Rectal smooth muscle tissue (tissue), 1 donor: ENCODE data around the gene DCAF4.

Experiments used
- H3K27ac ChIP-seq: one replicate; pipeline ENCODE4 v1.7.0; 2013; ENCODE audit warnings: low read depth, low read length, inconsistent platforms
- H3K27me3 ChIP-seq: one replicate; pipeline ENCODE4 v1.7.0; 2013; ENCODE audit warnings: low read length; ENCODE audit not compliant: control insufficient read depth, insufficient read depth
- H3K36me3 ChIP-seq: one replicate; pipeline ENCODE4 v1.7.0; 2013; ENCODE audit warnings: low read length; ENCODE audit not compliant: control insufficient read depth, insufficient read depth
- H3K4me1 ChIP-seq: one replicate; pipeline ENCODE4 v1.7.0; 2013; ENCODE audit warnings: low read length; ENCODE audit not compliant: control insufficient read depth, insufficient read depth
- H3K4me3 ChIP-seq: one replicate; pipeline ENCODE4 v1.7.0; 2013; ENCODE audit warnings: low read length
- H3K9ac ChIP-seq: one replicate; pipeline ENCODE4 v1.7.0; 2013; ENCODE audit warnings: low read length

Gene DCAF4

DNA sequence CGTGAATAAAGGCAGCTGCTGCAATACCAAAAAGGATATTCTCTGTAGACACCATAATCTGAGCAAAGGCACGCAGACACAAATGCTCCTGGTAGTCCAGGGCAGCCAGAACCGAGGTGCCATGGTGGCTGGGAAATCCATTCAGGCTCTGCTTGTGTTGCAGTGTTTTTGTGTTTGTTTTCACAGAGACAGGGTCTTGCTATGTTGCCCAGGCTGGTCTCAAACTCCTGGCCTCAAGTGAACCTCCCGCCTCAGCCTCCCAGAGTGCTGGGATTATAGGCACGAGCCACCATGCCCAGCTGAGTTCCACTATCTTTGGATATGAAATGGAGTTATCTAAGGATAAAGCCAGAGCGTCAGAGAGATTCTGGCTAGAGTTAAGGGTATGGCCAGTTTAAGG, 39.8 kb downstream of the DCAF4 start:
- no peak overlapping the region for H3K4me3 ChIP-seq
- peaks cover 15% of the 10 kb centered on the region for H3K36me3 ChIP-seq
- H3K4me1 ChIP-seq: no peaks in the 10 kb centered on the region
- no peak overlapping the region for H3K27ac ChIP-seq
- no peaks in the 10 kb centered on the region for H3K27me3 ChIP-seq
- H3K9ac ChIP-seq: peak overlapping the region; percentile 49

DNA sequence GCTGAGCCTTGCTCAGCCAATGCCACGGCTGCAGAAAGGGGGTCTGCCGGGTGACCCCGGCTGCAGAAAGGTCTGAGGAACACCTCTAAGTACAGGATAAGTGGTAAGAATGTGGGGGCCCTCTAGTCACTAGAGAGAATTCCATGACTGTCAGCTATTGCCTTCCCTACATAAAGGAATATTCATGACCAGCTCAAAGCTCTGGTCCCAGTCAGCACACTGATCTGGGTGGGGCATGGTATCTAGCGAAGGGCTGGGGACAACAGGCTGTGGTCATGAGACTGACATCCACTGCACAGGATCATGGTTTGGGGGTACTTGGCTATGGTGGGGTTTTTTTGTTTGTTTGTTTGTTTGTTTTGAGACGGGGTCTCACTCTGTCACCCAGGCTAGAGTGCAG, 42.1 kb downstream of the DCAF4 start:
- no peaks in the 10 kb centered on the region for H3K4me1 ChIP-seq
- no peaks in the 10 kb centered on the region for H3K27me3 ChIP-seq
- no peak overlapping the region for H3K9ac ChIP-seq
- H3K36me3 ChIP-seq: peaks cover 19% of the 10 kb centered on the region
- no peak overlapping the region for H3K27ac ChIP-seq
- H3K4me3 ChIP-seq: no peak overlapping the region

DNA sequence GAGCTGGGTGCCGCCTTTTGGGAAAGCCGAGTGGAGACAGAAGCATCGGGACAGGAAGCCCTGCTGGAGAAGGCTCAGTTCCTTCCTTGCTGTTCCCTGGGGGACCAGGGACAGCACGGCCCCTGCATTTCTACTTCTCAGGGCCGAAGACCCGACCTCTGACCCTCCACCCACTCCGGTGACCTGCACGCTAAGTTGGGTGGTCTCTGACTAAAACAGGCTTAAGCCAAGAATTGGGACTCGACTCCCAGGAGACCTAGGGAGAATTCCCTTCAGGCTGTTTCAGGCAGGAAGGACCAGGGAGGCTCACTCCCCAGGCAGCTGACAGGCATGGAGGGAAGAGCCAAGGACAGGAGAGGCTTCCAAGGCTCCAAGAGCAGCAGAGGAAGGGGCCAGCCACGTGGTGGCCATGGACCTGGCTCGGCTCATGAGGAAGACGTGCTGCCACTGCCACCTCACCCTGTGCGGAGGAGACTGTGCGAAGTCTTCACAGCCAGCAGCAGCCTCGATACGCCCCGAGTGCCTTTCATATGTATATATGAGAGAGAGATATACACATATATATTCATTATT, 43.9 kb downstream of the DCAF4 start:
- Histone ChIP-seq H3K4me1 (no peaks in the 10 kb centered on the region), H3K27me3 (no peaks in the 10 kb centered on the region), H3K9ac (no peak overlapping the region), H3K36me3 (peaks cover 28% of the 10 kb centered on the region), H3K4me3 (no peak overlapping the region), H3K27ac (no peak overlapping the region)

DNA sequence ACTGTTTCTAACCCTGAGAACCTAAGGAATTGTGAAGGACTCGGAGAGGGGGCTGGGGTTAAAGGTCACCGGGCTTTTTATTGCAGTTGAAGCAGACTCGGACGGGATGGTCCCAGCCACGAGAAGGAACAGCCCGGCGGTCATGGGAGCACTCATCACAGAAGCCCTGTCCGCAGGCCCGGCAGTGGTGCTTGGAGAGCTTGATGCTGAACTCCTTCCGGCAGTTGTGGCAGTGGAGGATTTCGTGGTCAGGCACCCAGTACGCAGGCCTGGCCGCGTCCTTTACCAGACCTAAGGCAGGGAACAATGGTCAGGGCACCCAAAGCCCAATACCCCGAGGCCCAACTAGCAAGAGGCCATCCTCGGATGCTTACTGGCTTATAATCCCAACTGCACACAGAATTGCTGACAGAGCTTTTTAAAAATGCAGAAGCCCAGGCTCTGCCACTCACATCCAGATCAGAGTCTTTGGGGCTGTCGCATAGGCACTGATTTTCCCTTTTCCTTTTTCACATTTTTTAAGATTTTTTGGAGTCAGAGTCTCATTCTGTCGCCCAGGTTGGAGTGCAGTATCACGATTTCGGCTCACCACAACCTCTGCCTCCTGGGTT, 44.7 kb downstream of the DCAF4 start:
- H3K27ac ChIP-seq: no peak overlapping the region
- no peaks in the 10 kb centered on the region for H3K27me3 ChIP-seq
- H3K36me3 ChIP-seq: peaks cover 33% of the 10 kb centered on the region
- H3K4me1 ChIP-seq: no peaks in the 10 kb centered on the region
- H3K9ac ChIP-seq: no peak overlapping the region
- no peak overlapping the region for H3K4me3 ChIP-seq

DNA sequence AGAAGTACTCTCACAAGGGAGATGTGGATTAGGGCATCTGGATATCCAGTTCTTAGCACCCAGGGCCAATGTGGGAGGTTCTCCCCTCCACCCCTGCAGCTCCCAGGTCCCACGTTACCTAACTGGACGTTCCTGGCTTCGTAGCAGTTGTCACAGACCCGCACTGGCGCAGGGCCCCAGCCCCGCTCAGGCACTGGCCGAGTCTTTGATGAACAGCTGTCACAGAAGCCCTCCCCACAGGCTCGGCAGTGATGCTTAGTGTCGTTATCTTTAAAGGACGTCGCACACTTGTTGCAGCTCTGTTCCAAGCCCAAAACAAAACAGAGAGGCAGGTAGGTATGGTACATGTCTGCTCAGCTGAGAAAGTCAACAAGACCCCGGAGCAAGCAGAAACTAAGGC, 48.4 kb downstream of the DCAF4 start:
- Histone ChIP-seq H3K9ac (no peak overlapping the region), H3K27me3 (no peaks in the 10 kb centered on the region), H3K4me3 (no peak overlapping the region), H3K27ac (no peak overlapping the region), H3K4me1 (no peaks in the 10 kb centered on the region), H3K36me3 (peaks cover 44% of the 10 kb centered on the region)

GRCh38 chr14:72975770-72976169, 49.5 kb downstream of the DCAF4 start:
- Histone ChIP-seq H3K4me1 (no peaks in the 10 kb centered on the region), H3K36me3 (peaks cover 38% of the 10 kb centered on the region), H3K9ac (no peak overlapping the region), H3K27me3 (no peaks in the 10 kb centered on the region), H3K27ac (no peak overlapping the region), H3K4me3 (no peak overlapping the region)

- Histone ChIP-seq H3K27ac (no peak overlapping the region), H3K4me1 (no peaks in the 10 kb centered on the region), H3K4me3 (no peak overlapping the region), H3K27me3 (no peaks in the 10 kb centered on the region), H3K9ac (no peak overlapping the region), H3K36me3 (peaks cover 33% of the 10 kb centered on the region)
These were observed 52.6 kb downstream of the DCAF4 start for GRCh38 chr14:72978856-72979255.

GRCh38 chr14:72980863-72981262, 54.6 kb downstream of the DCAF4 start:
- Histone ChIP-seq H3K9ac (no peak overlapping the region), H3K27me3 (no peaks in the 10 kb centered on the region), H3K27ac (no peak overlapping the region), H3K4me1 (no peaks in the 10 kb centered on the region), H3K4me3 (no peak overlapping the region), H3K36me3 (peaks cover 24% of the 10 kb centered on the region)

GRCh38 chr14:72982146-72982708, 56.0 kb downstream of the DCAF4 start:
- H3K4me1 ChIP-seq: no peaks in the 10 kb centered on the region
- no peaks in the 10 kb centered on the region for H3K27me3 ChIP-seq
- no peak overlapping the region for H3K9ac ChIP-seq
- H3K4me3 ChIP-seq: no peak overlapping the region
- H3K27ac ChIP-seq: no peak overlapping the region
- H3K36me3 ChIP-seq: peaks cover 21% of the 10 kb centered on the region

GRCh38 chr14:72986214-72986613, 60.0 kb downstream of the DCAF4 start:
- Histone ChIP-seq H3K9ac (no peak overlapping the region), H3K4me1 (no peaks in the 10 kb centered on the region), H3K36me3 (peaks cover 9% of the 10 kb centered on the region)

GRCh38 chr14:72986857-72987256, 60.6 kb downstream of the DCAF4 start:
- no peaks in the 10 kb centered on the region for H3K27me3 ChIP-seq
- no peak overlapping the region for H3K9ac ChIP-seq
- peaks cover 11% of the 10 kb centered on the region for H3K36me3 ChIP-seq
- H3K27ac ChIP-seq: no peak overlapping the region
- H3K4me3 ChIP-seq: no peak overlapping the region
- H3K4me1 ChIP-seq: no peaks in the 10 kb centered on the region

More at GRCh38 chr14:72986214-72986613, 60.0 kb downstream of the DCAF4 start:
- Histone ChIP-seq H3K27ac (no peak overlapping the region), H3K27me3 (no peaks in the 10 kb centered on the region), H3K4me3 (no peak overlapping the region)

DNA sequence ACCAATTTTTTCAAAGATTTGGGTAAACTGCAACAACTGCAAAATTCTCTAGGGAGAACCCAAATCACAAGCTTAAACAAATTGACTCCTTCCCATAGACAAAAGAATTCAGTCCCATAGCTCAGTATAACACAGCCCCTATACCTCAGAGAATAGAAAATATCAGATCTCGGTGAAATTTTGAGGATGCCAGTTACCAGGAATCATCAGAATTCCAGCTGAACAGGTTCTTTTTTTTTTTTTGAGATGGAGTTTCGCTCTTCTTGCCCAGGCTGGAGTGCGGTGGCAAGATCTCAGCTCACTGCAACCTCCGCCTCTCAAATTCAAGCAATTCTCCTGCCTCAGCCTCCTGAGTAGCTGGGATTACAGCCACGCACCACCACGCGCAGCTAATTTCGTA, 63.9 kb downstream of the DCAF4 start:
- H3K27ac ChIP-seq: no peak overlapping the region
- no peak overlapping the region for H3K9ac ChIP-seq
- H3K27me3 ChIP-seq: no peaks in the 10 kb centered on the region
- no peaks in the 10 kb centered on the region for H3K4me1 ChIP-seq
- H3K4me3 ChIP-seq: no peak overlapping the region
- H3K36me3 ChIP-seq: peaks cover 8% of the 10 kb centered on the region

DNA sequence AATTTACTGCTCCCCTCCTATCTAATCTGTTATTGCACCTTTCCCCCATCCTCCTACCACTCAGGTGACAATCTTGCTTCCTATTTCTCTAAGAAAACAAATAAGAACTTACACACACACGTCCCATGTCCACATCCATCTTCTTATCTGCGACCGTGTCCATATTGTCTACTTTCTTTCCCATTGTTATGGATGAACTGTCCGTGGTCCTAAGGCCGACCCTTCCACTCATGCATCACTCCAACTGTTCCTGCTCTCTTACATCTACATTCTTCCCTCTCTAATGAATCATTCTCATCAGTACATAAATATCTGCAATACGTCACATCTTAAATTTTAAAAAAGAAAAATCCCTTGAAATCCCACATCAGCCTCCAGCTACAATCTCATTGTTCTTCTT, 70.7 kb downstream of the DCAF4 start:
- Histone ChIP-seq H3K36me3 (peaks cover 20% of the 10 kb centered on the region), H3K27me3 (no peaks in the 10 kb centered on the region)

More for the DNA sequence above, 70.7 kb downstream of the DCAF4 start:
- no peak overlapping the region for H3K9ac ChIP-seq
- H3K4me1 ChIP-seq: no peaks in the 10 kb centered on the region
- H3K4me3 ChIP-seq: no peak overlapping the region
- no peak overlapping the region for H3K27ac ChIP-seq
